Endothelial cell of umbilical vein (primary cell): ENCODE measurements around the gene TMEFF2. TPM values are rescaled to one million over a fixed set of nuclear protein-coding genes. Genes with fewer than 3 reads are reported as not detected.
A peak's percentile ranks its signal among the peaks of the same experiment; 100 is the strongest.

Experiments
- BruUV-seq: library from RNA; stranded (reverse); fragments of 400-500 nt; replicated peaks from 2 replicates; lab custom pipeline; 2021; lab: Mats Ljungman, UMichigan
- CTCF ChIA-PET: fragments of 300-600, 350-600 bp; sonication (Branson Sonifier 250); formaldehyde crosslinking; loops from one replicate; lab custom pipeline; 2021; ENCODE audit warnings: antibody characterized with exemption, inconsistent platforms; lab: Charles Lee
- POLR2A ChIA-PET: fragments of 300-600, 350-600 bp; sonication (Branson Sonifier 250); formaldehyde crosslinking; loops from one replicate; lab custom pipeline; 2021; ENCODE audit warnings: antibody characterized with exemption, inconsistent platforms; lab: Charles Lee
- DNase-seq: peaks from one replicate; pipeline ENCODE4 v3.0.0-alpha.2; 2011; ENCODE audit warnings: low read depth, low spot score
- FAIRE-seq: peaks from 2 replicates; lab custom pipeline; 2011; peaks lifted over from hg19 to GRCh38; lab: Jason Lieb, UNC
- H2AFZ ChIP-seq: 2 replicates; pipeline ENCODE4 v1.6.0; 2012; ENCODE audit warnings: low read depth, low read length, control low read depth, inconsistent platforms
- H3K27ac ChIP-seq: 2 replicates; pipeline ENCODE4 v1.5.1; 2011; ENCODE audit warnings: low read depth, mild to moderate bottlenecking, control low read depth, low read length, moderate library complexity; ENCODE audit not compliant: insufficient read depth
- H3K27me3 ChIP-seq, 2 experiments: 2 replicates each; pipeline versions ENCODE4 v1.6.0 to v1.6.1; 2011; ENCODE audit warnings: low read length in 2 of 2, mixed read lengths in 1 of 2; ENCODE audit not compliant: control insufficient read depth in 2 of 2, insufficient read depth in 2 of 2
- H3K36me3 ChIP-seq, 2 experiments: 2 replicates in 1 of 2; 3 replicates in 1 of 2; pipeline ENCODE4 v1.5.1; 2011; ENCODE audit warnings: low read length in 2 of 2, mild to moderate bottlenecking in 1 of 2, moderate library complexity in 1 of 2; ENCODE audit not compliant: control insufficient read depth in 2 of 2, insufficient read depth in 2 of 2; ENCODE audit errors: extremely low read depth in 1 of 2
- H3K4me1 ChIP-seq: 3 replicates; pipeline ENCODE4 v1.5.1; 2011; ENCODE audit warnings: mild to moderate bottlenecking, low read length; ENCODE audit not compliant: control insufficient read depth, insufficient read depth; ENCODE audit errors: extremely low read depth
- H3K4me2 ChIP-seq: 2 replicates; pipeline ENCODE4 v1.6.1; 2011; ENCODE audit warnings: low read length, control low read depth, mixed read lengths; ENCODE audit not compliant: insufficient read depth
- H3K4me3 ChIP-seq, 3 experiments: fragments of 200-600 bp in 1 of 3; sonication (generic), shearing (Covaris generic) in 1 of 3; replicated peaks in 1 of 3; 2 replicates each; pipeline ENCODE4 v1.5.1; 2011 to 2016; ENCODE audit warnings: control low read depth in 3 of 3, low read length in 3 of 3, mild to moderate bottlenecking in 2 of 3, inconsistent platforms in 1 of 3, low read depth in 1 of 3, moderate library complexity in 1 of 3; ENCODE audit not compliant: insufficient read depth in 1 of 3
- H3K79me2 ChIP-seq: 2 replicates; pipeline ENCODE4 v1.6.0; 2012; ENCODE audit warnings: low read length, inconsistent platforms; ENCODE audit not compliant: control insufficient read depth, insufficient read depth
- H3K9ac ChIP-seq: replicated peaks from 2 replicates; pipeline ENCODE3; 2011; ENCODE audit warnings: low read length, control low read depth; ENCODE audit not compliant: insufficient read depth; ENCODE audit errors: extremely low read depth
- H3K9me1 ChIP-seq: replicated peaks from 3 replicates; pipeline ENCODE4 v1.6.0; 2011; ENCODE audit warnings: mild to moderate bottlenecking, low read length; ENCODE audit not compliant: control insufficient read depth, insufficient read depth; ENCODE audit errors: extremely low read depth
- H3K9me3 ChIP-seq: replicated peaks from 2 replicates; pipeline ENCODE4 v1.5.1; 2012; ENCODE audit warnings: low read length, inconsistent platforms; ENCODE audit not compliant: control insufficient read depth, insufficient read depth
- H4K20me1 ChIP-seq: replicated peaks from 2 replicates; pipeline ENCODE3; 2011; ENCODE audit warnings: mild to moderate bottlenecking, low read length; ENCODE audit not compliant: control insufficient read depth, insufficient read depth; ENCODE audit errors: extremely low read depth
- EZH2 ChIP-seq: IDR thresholded peaks from 2 replicates; pipeline ENCODE4 v1.6.1; 2012; ENCODE audit warnings: borderline replicate concordance, low read depth, mild to moderate bottlenecking, moderate library complexity, low read length, inconsistent platforms; ENCODE audit not compliant: severe bottlenecking
- FOS ChIP-seq: IDR thresholded peaks from 2 replicates; pipeline ENCODE4 v1.6.1; 2011; ENCODE audit warnings: mild to moderate bottlenecking, low read length, moderate library complexity, borderline replicate concordance; ENCODE audit not compliant: insufficient read depth
- JUN ChIP-seq: IDR thresholded peaks from 2 replicates; pipeline ENCODE4 v1.6.1; 2011; ENCODE audit warnings: borderline replicate concordance, low read depth; ENCODE audit not compliant: insufficient read length, insufficient read depth
- MYC ChIP-seq: IDR thresholded peaks from one replicate; pipeline ENCODE4 v1.6.1; 2011; ENCODE audit warnings: mild to moderate bottlenecking, low read depth, low read length
- POLR2A ChIP-seq: IDR thresholded peaks from 2 replicates; pipeline ENCODE4 v1.6.1; 2012; ENCODE audit warnings: low read depth, mild to moderate bottlenecking, control low read depth, low read length
- dilution Hi-C: fragments of 300-500 bp; cut with MboI; formaldehyde crosslinking; loops from one replicate; pipeline ENCODE4 v1.15.0; 2019; ENCODE audit warnings: low sequenced_read_pairs; ENCODE audit not compliant: extremely low pct_ligation_motif_present
- intact Hi-C: fragments of 100-400 bp; cut with micrococcal nuclease; formaldehyde crosslinking; loops from one replicate; pipeline ENCODE4 v1.10.0; 2022
- polyA plus RNA-seq, 4 experiments: library from polyadenylated mRNA; depleted of rRNA in 3 of 4; stranded (reverse) in 3 of 4; unstranded in 1 of 4; fragments of >200 nt; gene quantifications; 2 replicates each; pipeline versions ENCODE4 v1.2.1 to v1.2.3, GENCODE V29; 2011 to 2012; ENCODE audit warnings: missing spikeins in 1 of 4
- total RNA-seq: library from RNA; stranded (reverse); gene quantifications from 2 replicates; pipeline ENCODE4 v1.2.3, GENCODE V29; 2021
- TF ChIP-seq, protein P1 (sequence below), 2 donors: IDR thresholded peaks; 1 replicate in 1 of 2; 2 replicates in 1 of 2; pipeline ENCODE4 v1.5.1; 2011; ENCODE audit warnings: low read length in 2 of 2, mild to moderate bottlenecking in 2 of 2, moderate library complexity in 2 of 2, control low read depth in 1 of 2, inconsistent platforms in 1 of 2, low read depth in 1 of 2; ENCODE audit not compliant: insufficient read depth in 1 of 2; ENCODE audit errors: extremely low read depth in 1 of 2

TMEFF2 gene
- total and polyA plus RNA-seq, 2 donors (not counting 3 experiments of a cell fraction or from before 2014, with no cell fraction given) = 0.18 to 0.20 TPM

DNA sequence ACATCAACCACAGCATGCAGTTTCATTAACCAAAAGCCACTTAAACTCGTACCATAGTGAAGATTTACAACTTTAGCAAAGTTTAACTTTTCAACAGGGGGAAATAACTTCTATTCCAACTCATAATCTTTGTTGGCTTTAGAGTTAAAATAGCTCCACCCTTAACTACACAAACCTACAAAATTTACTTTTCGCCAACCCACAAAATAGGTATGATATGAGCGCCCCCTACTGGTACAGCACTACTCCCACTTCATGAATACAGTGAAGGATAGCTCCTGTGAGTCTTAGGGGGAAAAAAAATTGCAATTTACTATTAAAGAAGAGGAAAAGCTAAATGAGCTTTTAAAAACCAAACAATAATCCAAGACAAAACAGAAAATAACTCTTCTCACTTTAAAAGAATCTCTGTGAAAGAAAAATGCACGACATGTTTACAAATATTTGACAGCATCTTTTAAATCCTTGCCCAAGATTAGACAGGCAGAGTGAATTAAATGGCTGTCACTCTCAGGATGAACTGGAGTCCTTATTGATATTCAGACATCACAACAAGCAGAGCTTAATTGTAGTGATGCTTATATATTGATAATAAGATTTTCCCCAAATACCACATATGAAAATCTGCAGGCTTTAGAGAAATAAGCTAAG, 32.2 kb downstream of the TMEFF2 start:
- dilution Hi-C loops (no loop called here), intact Hi-C loops (loop anchor here (1.0 to 5.0 kb wide), 9 partner anchors 186 to 607 kb away; partner anchors contain the start of gene CAVIN2)
- FAIRE-seq (peak; percentile 68), DNase-seq (peak; percentile 87)
- Histone ChIP-seq H3K79me2 (no peaks in the 10 kb centered on the region), H3K4me3 (no peak overlapping the region), H4K20me1 (no peaks in the 10 kb centered on the region), H3K36me3 (no peaks in the 10 kb centered on the region), H3K4me2 (peak overlapping the region; percentile 43), H3K9me3 (no peaks in the 10 kb centered on the region), H3K9ac (no peak overlapping the region), H2AFZ (peak overlapping the region; percentile 74), H3K4me1 (peaks cover 12% of the 10 kb centered on the region), H3K27ac (peak overlapping the region; percentile 16), H3K27me3 (no peaks in the 10 kb centered on the region), H3K9me1 (no peaks in the 10 kb centered on the region)
- no peak for TF ChIP-seq JUN
- no peak for TF ChIP-seq POLR2A
- TF ChIP-seq EZH2 = no peak
- TF ChIP-seq MYC = no peak
- TF ChIP-seq, protein P1, sequence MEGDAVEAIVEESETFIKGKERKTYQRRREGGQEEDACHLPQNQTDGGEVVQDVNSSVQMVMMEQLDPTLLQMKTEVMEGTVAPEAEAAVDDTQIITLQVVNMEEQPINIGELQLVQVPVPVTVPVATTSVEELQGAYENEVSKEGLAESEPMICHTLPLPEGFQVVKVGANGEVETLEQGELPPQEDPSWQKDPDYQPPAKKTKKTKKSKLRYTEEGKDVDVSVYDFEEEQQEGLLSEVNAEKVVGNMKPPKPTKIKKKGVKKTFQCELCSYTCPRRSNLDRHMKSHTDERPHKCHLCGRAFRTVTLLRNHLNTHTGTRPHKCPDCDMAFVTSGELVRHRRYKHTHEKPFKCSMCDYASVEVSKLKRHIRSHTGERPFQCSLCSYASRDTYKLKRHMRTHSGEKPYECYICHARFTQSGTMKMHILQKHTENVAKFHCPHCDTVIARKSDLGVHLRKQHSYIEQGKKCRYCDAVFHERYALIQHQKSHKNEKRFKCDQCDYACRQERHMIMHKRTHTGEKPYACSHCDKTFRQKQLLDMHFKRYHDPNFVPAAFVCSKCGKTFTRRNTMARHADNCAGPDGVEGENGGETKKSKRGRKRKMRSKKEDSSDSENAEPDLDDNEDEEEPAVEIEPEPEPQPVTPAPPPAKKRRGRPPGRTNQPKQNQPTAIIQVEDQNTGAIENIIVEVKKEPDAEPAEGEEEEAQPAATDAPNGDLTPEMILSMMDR (IDR thresholded peaks at IDR 0.05; ENCODE audit: extremely low read depth in 1 of 2, insufficient read depth in 1 of 2, low read depth in 1 of 2, low read length in 2 of 2) = peak; percentile 68 to 73
- TF ChIP-seq FOS = no peak
- ChIA-PET CTCF (interaction anchor here (0.5 to 5.1 kb wide), 100 partner anchors 9 to 1422 kb away, joined by 3 to 532 read pairs (median 6); partner anchors contain the start of genes CAVIN2 and TMEFF2), POLR2A (interaction anchor here (0.5 to 1.5 kb wide), 13 partner anchors 244 to 350 kb away, joined by 3 to 22 read pairs (median 4); partner anchors contain the start of gene CAVIN2)
- BruUV-seq = no TSS peak
